ENCODE results near the gene PEX14. TPM values are rescaled to one million over a fixed set of nuclear protein-coding genes. Genes with fewer than 3 reads are reported as not detected.
A peak's percentile ranks its signal among the peaks of the same experiment; 100 is the strongest.

Gene PEX14
- total and polyA plus RNA-seq, 8 donors: 17.3 to 22.9 (median 20.7) TPM

GRCh38 chr1:10634428-10635084 is 159.8 kb downstream of the PEX14 start:
- intact Hi-C loops (cut with DNase I): no loop called here
- Histone ChIP-seq H3K27me3 (peaks cover 0 to 22% of the 10 kb centered on the region in 2 donors), H3K4me1 (peaks cover 0 to 41% of the 10 kb centered on the region in 2 donors), H3K9me3 (no peaks in the 10 kb centered on the region), H3K4me3 (no peak overlapping the region), H3K36me3 (peaks cover 0 to 42% of the 10 kb centered on the region in 2 donors), H3K27ac (peak overlapping the region; percentile 60 to 62)
- DNase-seq (peak in 1 of 4 donors; percentile 80), ATAC-seq (peak; percentile 6)
- TF ChIP-seq CTCF (IDR thresholded peaks at IDR 0.05): no peak

DNA sequence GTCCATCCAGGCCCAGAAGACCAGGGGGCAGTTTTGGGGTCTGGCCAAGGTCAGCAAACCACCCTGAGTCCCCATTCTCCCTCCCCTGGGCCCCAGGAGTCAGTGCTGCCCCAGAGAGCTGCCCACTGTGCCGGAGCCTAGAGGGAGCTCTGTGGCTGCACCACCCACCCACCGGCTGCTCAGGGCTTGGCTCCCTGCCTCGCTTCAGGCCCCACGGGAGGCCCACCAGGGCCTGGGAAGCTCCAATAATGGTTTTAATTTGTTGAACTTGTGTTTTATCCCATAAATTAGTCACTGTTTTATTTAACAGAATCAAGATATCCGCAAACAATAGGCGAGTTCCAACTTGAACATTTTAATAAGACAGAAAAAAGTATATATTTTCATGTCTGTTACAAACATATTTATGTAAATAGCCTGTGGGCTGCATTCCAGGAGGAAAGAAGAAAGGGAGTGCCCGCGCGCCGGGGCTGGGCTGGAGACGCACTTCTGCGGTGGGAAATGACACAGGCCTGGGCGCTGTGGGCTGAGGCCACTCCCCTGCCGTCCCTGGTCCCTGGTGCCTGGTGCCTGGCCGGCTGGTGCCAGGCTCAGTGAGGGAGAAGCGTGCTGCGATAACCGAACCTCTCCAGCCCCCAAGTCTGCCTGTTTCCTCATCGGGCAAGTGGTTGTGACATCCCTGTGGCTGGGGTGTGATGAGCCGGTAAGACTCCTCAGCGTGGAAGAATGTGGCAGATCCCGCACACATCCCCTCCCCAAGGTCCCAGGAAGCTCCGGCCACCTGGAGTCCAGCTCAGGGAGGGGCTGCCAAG is 160.5 kb downstream of the PEX14 start:
- Histone ChIP-seq H3K36me3 (peaks cover 0 to 40% of the 10 kb centered on the region in 2 donors), H3K27ac (peak overlapping the region; percentile 60 to 62), H3K27me3 (peaks cover 0 to 28% of the 10 kb centered on the region in 2 donors), H3K9me3 (no peaks in the 10 kb centered on the region), H3K4me1 (peaks cover 0 to 41% of the 10 kb centered on the region in 2 donors), H3K4me3 (no peak overlapping the region)
- intact Hi-C loops (cut with DNase I): no loop called here
- TF ChIP-seq CTCF (IDR thresholded peaks at IDR 0.05): no peak
- DNase-seq (peak in 1 of 4 donors; percentile 82), ATAC-seq (peak; percentile 14)

DNA sequence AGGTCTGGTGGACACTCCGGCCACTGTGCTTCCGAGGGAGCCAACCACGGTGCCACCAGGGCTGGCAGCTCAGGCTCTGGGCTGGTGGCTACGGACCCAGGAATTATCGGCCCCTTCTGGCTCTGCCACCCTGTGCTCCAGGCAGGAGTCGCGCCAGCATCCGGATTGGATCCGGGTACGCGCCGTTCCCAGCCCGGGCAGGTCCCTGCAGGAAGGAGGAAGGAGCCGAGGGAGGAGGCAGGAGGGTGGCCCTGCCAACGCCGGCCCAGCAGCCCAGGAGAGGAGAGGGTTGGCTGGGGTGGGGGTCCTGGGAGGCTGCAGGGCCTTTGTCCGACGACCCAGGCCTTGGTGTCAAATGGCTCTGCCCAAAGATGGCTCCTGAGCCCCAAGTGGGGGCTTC is 161.2 kb downstream of the PEX14 start:
- H3K4me1 ChIP-seq: peaks cover 0 to 47% of the 10 kb centered on the region in 2 donors
- no peak for TF ChIP-seq CTCF (IDR thresholded peaks at IDR 0.05)
- peaks cover 0 to 28% of the 10 kb centered on the region in 2 donors for H3K27me3 ChIP-seq
- no peak for ATAC-seq
- peak overlapping the region; percentile 60 to 62 for H3K27ac ChIP-seq
- peak in 1 of 4 donors; percentile 81 for DNase-seq
- H3K4me3 ChIP-seq: no peak overlapping the region
- intact Hi-C loops (cut with DNase I): no loop called here
- no peaks in the 10 kb centered on the region for H3K9me3 ChIP-seq
- H3K36me3 ChIP-seq: peaks cover 0 to 35% of the 10 kb centered on the region in 2 donors

DNA sequence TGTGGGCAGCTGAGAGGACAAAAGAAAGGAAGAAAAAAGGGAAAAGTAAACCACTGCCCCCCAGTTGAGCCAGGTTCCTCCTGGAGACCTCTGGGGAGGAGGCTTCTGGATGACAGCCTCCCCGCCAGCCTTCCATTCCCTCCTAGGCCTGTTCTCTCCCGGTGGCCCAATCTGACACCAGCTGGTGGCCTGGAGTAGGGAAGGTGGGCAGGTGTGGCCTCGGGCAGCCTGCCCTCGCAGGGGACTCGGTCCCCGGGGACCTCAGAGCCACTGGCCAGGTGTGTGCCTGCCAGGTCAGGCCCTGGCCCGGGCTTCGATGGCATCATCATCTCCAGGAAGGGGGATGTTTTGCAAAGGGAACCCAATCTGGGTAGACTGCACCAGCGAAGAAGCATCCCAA is 162.7 kb downstream of the PEX14 start:
- intact Hi-C loops (cut with DNase I): no loop called here
- H3K4me3 ChIP-seq: no peak overlapping the region
- ATAC-seq (no peak), DNase-seq (no peak)
- H3K27ac ChIP-seq: peak overlapping the region in 1 of 2 donors; percentile 45
- H3K36me3 ChIP-seq: peaks cover 0 to 39% of the 10 kb centered on the region in 2 donors
- peaks cover 0 to 47% of the 10 kb centered on the region in 2 donors for H3K4me1 ChIP-seq
- TF ChIP-seq CTCF (IDR thresholded peaks at IDR 0.05): no peak
- no peaks in the 10 kb centered on the region for H3K9me3 ChIP-seq
- peaks cover 0 to 28% of the 10 kb centered on the region in 2 donors for H3K27me3 ChIP-seq
